OCI-LY7 (cell line): ENCODE data around the gene MDFIC. TPM values are rescaled to one million over a fixed set of nuclear protein-coding genes. Genes with fewer than 3 reads are reported as not detected.

Experiments
- BruUV-seq: library from RNA; stranded (reverse); fragments of 400-500 nt; replicated peaks from 2 replicates; lab custom pipeline; 2021; lab: Mats Ljungman, UMichigan
- CTCF ChIA-PET: fragments of 300-600 bp; sonication (Branson Sonifier 250); formaldehyde crosslinking; loops from one replicate; lab custom pipeline; 2022; ENCODE audit warnings: antibody characterized with exemption; ENCODE audit not compliant: unreplicated experiment; lab: Charles Lee
- POLR2A ChIA-PET: fragments of 300-600 bp; sonication (Branson Sonifier 250); formaldehyde crosslinking; loops from one replicate; lab custom pipeline; 2022; ENCODE audit warnings: antibody characterized with exemption; lab: Charles Lee
- DNase-seq: peaks from one replicate; pipeline ENCODE4 v3.0.0-alpha.2; 2015; ENCODE audit warnings: low spot score
- H2AFZ ChIP-seq: fragments of 200-600 bp; sonication (generic), shearing (Covaris generic); 2 replicates; pipeline ENCODE4 v1.6.1; 2014; ENCODE audit warnings: mild to moderate bottlenecking, antibody characterized with exemption, low read length, moderate library complexity
- H3K27ac ChIP-seq: fragments of 200-600 bp; sonication (generic); 2 replicates; pipeline ENCODE4 v1.5.1; 2014; ENCODE audit warnings: mixed run types, low read depth, mild to moderate bottlenecking, moderate library complexity, low read length, inconsistent platforms; ENCODE audit not compliant: poor library complexity, severe bottlenecking
- H3K36me3 ChIP-seq: fragments of 200-600 bp; sonication (generic); 2 replicates; pipeline ENCODE4 v1.6.1; 2014; ENCODE audit warnings: mild to moderate bottlenecking, antibody characterized with exemption, low read length, moderate library complexity, mixed read lengths; ENCODE audit not compliant: insufficient read depth
- H3K4me1 ChIP-seq: fragments of 200-600 bp; sonication (generic); 2 replicates; pipeline ENCODE4 v1.5.1; 2014; ENCODE audit warnings: mild to moderate bottlenecking, low read length; ENCODE audit not compliant: insufficient read depth, poor library complexity, severe bottlenecking
- H3K4me2 ChIP-seq: fragments of 200-600 bp; sonication (generic); 2 replicates; pipeline ENCODE4 v1.6.1; 2014; ENCODE audit warnings: mild to moderate bottlenecking, low read length
- H3K4me3 ChIP-seq: fragments of 200-600 bp; sonication (generic); 2 replicates; pipeline ENCODE4 v1.5.1; 2014; ENCODE audit warnings: mild to moderate bottlenecking, low read depth, low read length; ENCODE audit not compliant: poor library complexity, severe bottlenecking
- H3K79me2 ChIP-seq: fragments of 200-600 bp; sonication (generic); 2 replicates; pipeline ENCODE4 v1.6.1; 2016; ENCODE audit warnings: low read depth, mild to moderate bottlenecking, low read length, moderate library complexity, mixed read lengths; ENCODE audit not compliant: insufficient read depth
- H3K9me2 ChIP-seq: fragments of 200-600 bp; sonication (generic); 2 replicates; pipeline ENCODE4 v1.6.1; 2016; ENCODE audit warnings: mild to moderate bottlenecking, low read length, mixed read lengths; ENCODE audit not compliant: insufficient read depth
- H3K9me3 ChIP-seq: fragments of 200-600 bp; sonication (generic); 2 replicates; pipeline ENCODE4 v1.6.1; 2014; ENCODE audit warnings: mild to moderate bottlenecking, mixed run types, low read length, mixed read lengths
- H4K20me1 ChIP-seq: fragments of 200-600 bp; sonication (generic); 2 replicates; pipeline ENCODE4 v1.6.1; 2014; ENCODE audit warnings: mild to moderate bottlenecking, antibody characterized with exemption, low read length, moderate library complexity, mixed read lengths; ENCODE audit not compliant: insufficient read depth
- EZH2phosphoT487 ChIP-seq: fragments of 200-600 bp; sonication (generic); IDR thresholded peaks from 2 replicates; pipeline ENCODE4 v1.6.1; 2018; ENCODE audit warnings: low read depth, borderline replicate concordance, mild to moderate bottlenecking, mixed run types, antibody characterized with exemption, low read length, moderate library complexity, mixed read lengths
- intact Hi-C: fragments of 100-400 bp; cut with micrococcal nuclease; formaldehyde crosslinking; loops from one replicate; pipeline ENCODE4 v1.10.0; 2022; ENCODE audit not compliant: unreplicated experiment
- total RNA-seq, 2 experiments: library from RNA; depleted of rRNA in 1 of 2; stranded (reverse); fragments of >200 nt in 1 of 2; shearing (Covaris generic) in 1 of 2; gene quantifications; 2 replicates each; pipeline ENCODE4 v1.2.3, GENCODE V29; 2014 to 2022
- TF ChIP-seq, protein P1 (sequence below): fragments of 200-600 bp; sonication (generic); conservative IDR thresholded peaks from 2 replicates; pipeline ENCODE4 v1.5.1; 2014; ENCODE audit warnings: mild to moderate bottlenecking, antibody characterized with exemption, low read length, moderate library complexity, mixed read lengths

The MDFIC gene
- total RNA-seq, 2 experiments from 2014 or later = not detected

DNA sequence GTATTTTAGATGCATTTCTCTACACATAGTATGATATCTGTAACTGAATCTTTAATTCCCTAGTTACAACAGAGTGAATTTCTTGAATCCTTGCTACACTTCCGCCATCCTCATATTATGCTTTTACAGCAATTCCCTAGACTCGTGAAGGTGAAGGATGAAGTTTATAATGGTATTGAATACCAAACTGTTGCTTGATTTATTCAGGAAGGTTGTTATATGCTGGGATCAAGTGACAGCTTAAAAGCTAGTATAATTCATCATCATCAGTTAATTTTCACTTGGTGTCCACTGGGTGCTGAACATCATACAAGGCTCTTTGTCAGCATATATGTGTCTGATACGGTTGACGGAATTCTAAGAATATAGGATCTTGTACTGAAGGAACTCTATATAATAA lies 47.2 kb downstream of the MDFIC start:
- Histone ChIP-seq H3K79me2 (no peaks in the 10 kb centered on the region), H3K36me3 (no peaks in the 10 kb centered on the region), H3K4me1 (no peaks in the 10 kb centered on the region), H4K20me1 (no peaks in the 10 kb centered on the region), H3K4me3 (no peak overlapping the region), H3K4me2 (no peak overlapping the region), H3K9me3 (no peaks in the 10 kb centered on the region), H3K9me2 (no peaks in the 10 kb centered on the region), H3K27ac (no peak overlapping the region), H2AFZ (no peak overlapping the region)
- TF ChIP-seq, protein P1, sequence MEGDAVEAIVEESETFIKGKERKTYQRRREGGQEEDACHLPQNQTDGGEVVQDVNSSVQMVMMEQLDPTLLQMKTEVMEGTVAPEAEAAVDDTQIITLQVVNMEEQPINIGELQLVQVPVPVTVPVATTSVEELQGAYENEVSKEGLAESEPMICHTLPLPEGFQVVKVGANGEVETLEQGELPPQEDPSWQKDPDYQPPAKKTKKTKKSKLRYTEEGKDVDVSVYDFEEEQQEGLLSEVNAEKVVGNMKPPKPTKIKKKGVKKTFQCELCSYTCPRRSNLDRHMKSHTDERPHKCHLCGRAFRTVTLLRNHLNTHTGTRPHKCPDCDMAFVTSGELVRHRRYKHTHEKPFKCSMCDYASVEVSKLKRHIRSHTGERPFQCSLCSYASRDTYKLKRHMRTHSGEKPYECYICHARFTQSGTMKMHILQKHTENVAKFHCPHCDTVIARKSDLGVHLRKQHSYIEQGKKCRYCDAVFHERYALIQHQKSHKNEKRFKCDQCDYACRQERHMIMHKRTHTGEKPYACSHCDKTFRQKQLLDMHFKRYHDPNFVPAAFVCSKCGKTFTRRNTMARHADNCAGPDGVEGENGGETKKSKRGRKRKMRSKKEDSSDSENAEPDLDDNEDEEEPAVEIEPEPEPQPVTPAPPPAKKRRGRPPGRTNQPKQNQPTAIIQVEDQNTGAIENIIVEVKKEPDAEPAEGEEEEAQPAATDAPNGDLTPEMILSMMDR = no peak
- no peak for TF ChIP-seq EZH2phosphoT487
- POLR2A ChIA-PET = no interaction called here
- DNase-seq = no peak
- intact Hi-C loops = no loop called here
- CTCF ChIA-PET = no interaction called here
- no TSS peak for BruUV-seq

DNA sequence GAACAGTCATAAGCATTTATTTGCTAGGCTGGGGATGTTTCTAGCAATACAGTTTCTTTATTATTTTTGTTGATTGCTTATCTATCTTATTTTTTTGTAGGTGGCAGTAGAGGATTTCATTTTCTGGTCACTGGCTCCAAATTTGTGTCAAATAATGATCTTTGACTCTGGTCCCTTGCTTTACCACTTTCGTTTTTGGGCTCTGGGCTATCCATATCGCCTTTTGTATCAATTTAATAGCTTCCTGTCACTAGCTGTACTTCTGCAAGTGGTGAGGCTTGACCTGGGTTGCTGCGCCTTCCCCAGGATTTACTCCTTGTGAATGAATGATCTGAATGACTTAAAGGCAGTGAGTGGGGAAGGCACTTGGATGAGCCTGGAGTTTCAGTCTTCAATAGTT lies 48.4 kb downstream of the MDFIC start:
- Histone ChIP-seq H3K9me2 (no peaks in the 10 kb centered on the region), H3K4me2 (no peak overlapping the region), H3K9me3 (no peaks in the 10 kb centered on the region), H3K27ac (no peak overlapping the region), H3K36me3 (no peaks in the 10 kb centered on the region), H3K79me2 (no peaks in the 10 kb centered on the region), H3K4me3 (no peak overlapping the region), H4K20me1 (no peaks in the 10 kb centered on the region), H2AFZ (no peak overlapping the region), H3K4me1 (no peaks in the 10 kb centered on the region)
- TF ChIP-seq, protein P1 = no peak
- no peak for TF ChIP-seq EZH2phosphoT487
- POLR2A ChIA-PET = interaction anchor here (1.0 kb wide), 1 partner anchor 72 kb away, joined by 3 read pairs; no protein-coding TSS in a partner anchor
- intact Hi-C loops = no loop called here
- CTCF ChIA-PET = no interaction called here
- no TSS peak for BruUV-seq
- DNase-seq = no peak

DNA sequence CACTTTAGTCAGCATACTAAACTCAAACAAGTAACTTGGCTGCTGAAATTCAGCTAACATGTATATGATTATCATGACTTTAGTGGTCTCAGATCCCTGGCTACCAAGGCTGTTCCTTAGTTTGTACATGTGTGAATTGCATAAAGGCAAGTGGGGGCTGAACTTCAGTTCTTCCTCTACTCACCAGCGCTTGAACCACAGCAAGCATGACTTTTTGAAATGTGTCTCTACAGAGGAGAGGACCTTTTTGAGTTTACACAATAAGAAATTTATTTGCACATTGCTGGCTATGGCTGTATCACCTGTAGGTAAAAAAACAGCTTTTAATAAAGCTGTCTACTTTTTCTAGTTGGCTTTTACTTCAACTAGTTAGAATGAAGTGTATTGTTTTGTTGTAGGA lies 48.8 kb downstream of the MDFIC start:
- POLR2A ChIA-PET = interaction anchor here (1.0 kb wide), 1 partner anchor 72 kb away, joined by 3 read pairs; no protein-coding TSS in a partner anchor
- no TSS peak for BruUV-seq
- Histone ChIP-seq H3K36me3 (no peaks in the 10 kb centered on the region), H3K27ac (no peak overlapping the region), H3K9me2 (no peaks in the 10 kb centered on the region), H3K79me2 (no peaks in the 10 kb centered on the region), H3K4me2 (no peak overlapping the region), H4K20me1 (no peaks in the 10 kb centered on the region), H3K4me1 (no peaks in the 10 kb centered on the region), H3K4me3 (no peak overlapping the region), H2AFZ (no peak overlapping the region), H3K9me3 (no peaks in the 10 kb centered on the region)
- TF ChIP-seq, protein P1 = no peak
- intact Hi-C loops = no loop called here
- DNase-seq = no peak
- CTCF ChIA-PET = no interaction called here
